ENCODE data around the gene IFI16. TPM values are rescaled to one million over a fixed set of nuclear protein-coding genes. Genes with fewer than 3 reads are reported as not detected.
A peak's percentile ranks its signal among the peaks of the same experiment; 100 is the strongest.
"Not testable (repeated sequence)": the region's sequence is repeated elsewhere in the genome, so short reads cannot be mapped to it uniquely, and the experiment has no call there.

Gene IFI16
- polyA plus RNA-seq, 1 experiment: 81.8 TPM

GRCh38 chr1:159005676-159006075 lies 4.0 kb upstream of the IFI16 start:
- no peaks in the 10 kb centered on the region for H3K36me3 ChIP-seq (ENCODE audit: control insufficient read depth, insufficient read depth, low read length)
- H3K4me3 ChIP-seq (ENCODE audit: low read depth, low read length): no peak overlapping the region
- no peaks in the 10 kb centered on the region for H3K27me3 ChIP-seq (ENCODE audit: control insufficient read depth, insufficient read depth, low read length)
- DNase-seq (ENCODE audit: low read depth): no peak
- no peak for TF ChIP-seq CTCF (IDR thresholded peaks at IDR 0.05; ENCODE audit: insufficient read depth, low read depth, low read length)
- ChIA-PET CTCF (no interaction called here), POLR2A (no interaction called here)

- H3K4me3 ChIP-seq (ENCODE audit: low read depth, low read length); DNase-seq (ENCODE audit: low read depth); H3K27me3 ChIP-seq (ENCODE audit: control insufficient read depth, insufficient read depth, low read length); H3K36me3 ChIP-seq (ENCODE audit: control insufficient read depth, insufficient read depth, low read length); POLR2A ChIA-PET; CTCF ChIA-PET: not testable (repeated sequence)
These were observed 3.4 kb upstream of the IFI16 start for GRCh38 chr1:159006210-159006807.

GRCh38 chr1:159007726-159008125 lies 2.0 kb upstream of the IFI16 start:
- no peak overlapping the region for H3K4me3 ChIP-seq (ENCODE audit: low read depth, low read length)
- H3K27me3 ChIP-seq (ENCODE audit: control insufficient read depth, insufficient read depth, low read length): no peaks in the 10 kb centered on the region
- ChIA-PET POLR2A (no interaction called here), CTCF (no interaction called here)
- TF ChIP-seq CTCF (IDR thresholded peaks at IDR 0.05; ENCODE audit: insufficient read depth, low read depth, low read length): no peak
- H3K36me3 ChIP-seq (ENCODE audit: control insufficient read depth, insufficient read depth, low read length): no peaks in the 10 kb centered on the region
- DNase-seq (ENCODE audit: low read depth): no peak

DNA sequence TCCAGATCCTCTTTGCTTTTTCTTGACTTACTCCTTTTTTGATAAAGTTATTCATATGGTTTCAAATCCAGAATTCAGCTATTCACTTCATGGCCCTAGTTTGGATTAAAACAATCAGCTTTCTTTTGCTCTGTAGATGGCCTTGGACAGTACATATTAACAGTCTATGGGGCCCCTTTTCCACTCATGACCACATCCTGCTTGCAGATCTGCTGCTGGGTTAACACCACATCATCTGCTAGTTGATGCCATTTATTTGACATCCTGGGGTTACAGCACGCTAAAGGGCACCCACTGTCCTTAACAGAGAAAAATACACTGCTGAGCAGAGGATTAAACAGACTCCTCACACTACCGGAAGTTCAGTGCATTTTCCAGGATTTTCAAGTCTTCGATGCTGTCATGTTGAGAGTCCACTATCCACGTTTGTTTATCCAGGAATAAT lies 941 bp upstream of the IFI16 start:
- DNase-seq (ENCODE audit: low read depth): no peak
- Histone ChIP-seq H3K4me3 (ENCODE audit: low read depth, low read length) (no peak overlapping the region), H3K36me3 (ENCODE audit: control insufficient read depth, insufficient read depth, low read length) (no peaks in the 10 kb centered on the region), H3K27me3 (ENCODE audit: control insufficient read depth, insufficient read depth, low read length) (no peaks in the 10 kb centered on the region)
- TF ChIP-seq CTCF (IDR thresholded peaks at IDR 0.05; ENCODE audit: insufficient read depth, low read depth, low read length): no peak
- POLR2A ChIA-PET: no interaction called here
- CTCF ChIA-PET: interaction anchor here (0.9 to 1.9 kb wide), 3 partner anchors 9 to 20 kb away, joined by 3 to 6 read pairs (median 5); no protein-coding TSS in a partner anchor

GRCh38 chr1:159009287-159009686 lies 420 bp upstream of the IFI16 start:
- DNase-seq (ENCODE audit: low read depth): no peak
- no peaks in the 10 kb centered on the region for H3K27me3 ChIP-seq (ENCODE audit: control insufficient read depth, insufficient read depth, low read length)
- peak overlapping the region; percentile 48; the same call in 1 of the 2 replicates for H3K4me3 ChIP-seq (ENCODE audit: low read depth, low read length)
- no peak for TF ChIP-seq CTCF (IDR thresholded peaks at IDR 0.05; ENCODE audit: insufficient read depth, low read depth, low read length)
- 0 out of 2 replicates have a peak, but pooled peaks cover 1% of the 10 kb centered on the region for H3K36me3 ChIP-seq (ENCODE audit: control insufficient read depth, insufficient read depth, low read length)
- CTCF ChIA-PET: interaction anchor here (0.9 to 1.9 kb wide), 4 partner anchors 9 to 63 kb away, joined by 3 to 6 read pairs (median 4); no protein-coding TSS in a partner anchor
- POLR2A ChIA-PET: interaction anchor here (0.7 to 1.0 kb wide), 2 partner anchors 9 to 63 kb away, joined by 3 to 5 read pairs; no protein-coding TSS in a partner anchor

Data from BJ (cell line).